Measurements from ENCODE around the gene C9orf43.
A peak's percentile ranks its signal among the peaks of the same experiment; 100 is the strongest.

C9orf43 gene

GRCh38 chr9:113409481-113409880 lies 1.1 kb upstream of the C9orf43 start:
- H3K27me3 ChIP-seq: no peaks in the 10 kb centered on the region
- peaks cover 20% of the 10 kb centered on the region; the same call in 1 of the 2 replicates for H4K20me1 ChIP-seq
- peak overlapping the region; percentile 98 for H3K9ac ChIP-seq
- peak overlapping the region; percentile 92 for H3K4me3 ChIP-seq
- H3K4me1 ChIP-seq: peaks cover 57% of the 10 kb centered on the region
- H3K9me3 ChIP-seq: no peaks in the 10 kb centered on the region
- peaks cover 22% of the 10 kb centered on the region for H3K36me3 ChIP-seq
- peak overlapping the region; percentile 97 for H3K27ac ChIP-seq
- TF ChIP-seq Cebpa-rat (IDR thresholded peaks at IDR 0.05): no peak
- H3K4me2 ChIP-seq: peak overlapping the region; percentile 85

GRCh38 chr9:113409883-113410206 lies 702 bp upstream of the C9orf43 start:
- H4K20me1 ChIP-seq: peaks cover 20% of the 10 kb centered on the region; the same call in 1 of the 2 replicates
- H3K36me3 ChIP-seq: peaks cover 22% of the 10 kb centered on the region
- peak overlapping the region; percentile 92 for H3K4me3 ChIP-seq
- H3K27me3 ChIP-seq: no peaks in the 10 kb centered on the region
- no peaks in the 10 kb centered on the region for H3K9me3 ChIP-seq
- H3K4me1 ChIP-seq: peaks cover 54% of the 10 kb centered on the region
- H3K4me2 ChIP-seq: peak overlapping the region; percentile 85
- no peak for TF ChIP-seq Cebpa-rat (IDR thresholded peaks at IDR 0.05)
- H3K27ac ChIP-seq: peak overlapping the region; percentile 97
- peak overlapping the region; percentile 98 for H3K9ac ChIP-seq

GRCh38 chr9:113416149-113416721 lies 5.7 kb downstream of the C9orf43 start:
- no peak for TF ChIP-seq Cebpa-rat (IDR thresholded peaks at IDR 0.05)
- no peaks in the 10 kb centered on the region for H3K9me3 ChIP-seq
- H3K4me2 ChIP-seq: peak overlapping the region; percentile 60
- no peak overlapping the region for H3K4me3 ChIP-seq
- H3K4me1 ChIP-seq: peaks cover 21% of the 10 kb centered on the region
- no peak overlapping the region; the same call in 1 of the 2 replicates for H3K9ac ChIP-seq
- H3K36me3 ChIP-seq: no peaks in the 10 kb centered on the region
- peak overlapping the region; percentile 60 for H3K27ac ChIP-seq
- H4K20me1 ChIP-seq: no peaks in the 10 kb centered on the region
- H3K27me3 ChIP-seq: no peaks in the 10 kb centered on the region

GRCh38 chr9:113417370-113417769 lies 6.8 kb downstream of the C9orf43 start:
- Histone ChIP-seq H3K9me3 (no peaks in the 10 kb centered on the region), H3K4me2 (no peak overlapping the region), H3K27me3 (no peaks in the 10 kb centered on the region), H3K4me3 (no peak overlapping the region), H3K27ac (no peak overlapping the region), H4K20me1 (no peaks in the 10 kb centered on the region), H3K36me3 (no peaks in the 10 kb centered on the region), H3K9ac (no peak overlapping the region), H3K4me1 (peaks cover 13% of the 10 kb centered on the region)
- no peak for TF ChIP-seq Cebpa-rat (IDR thresholded peaks at IDR 0.05)

GRCh38 chr9:113421726-113422125 lies 11.2 kb downstream of the C9orf43 start:
- H4K20me1 ChIP-seq: no peaks in the 10 kb centered on the region
- TF ChIP-seq Cebpa-rat (IDR thresholded peaks at IDR 0.05): no peak
- H3K9ac ChIP-seq: no peak overlapping the region
- H3K4me1 ChIP-seq: peaks cover 2% of the 10 kb centered on the region
- H3K9me3 ChIP-seq: no peaks in the 10 kb centered on the region
- H3K36me3 ChIP-seq: no peaks in the 10 kb centered on the region
- no peak overlapping the region for H3K4me3 ChIP-seq
- no peak overlapping the region for H3K4me2 ChIP-seq
- H3K27ac ChIP-seq: no peak overlapping the region
- no peaks in the 10 kb centered on the region for H3K27me3 ChIP-seq

- TF ChIP-seq Cebpa-rat (IDR thresholded peaks at IDR 0.05): no peak
- no peaks in the 10 kb centered on the region for H3K36me3 ChIP-seq
- H3K4me1 ChIP-seq: no peaks in the 10 kb centered on the region; the same call in 1 of the 2 replicates
- no peaks in the 10 kb centered on the region for H4K20me1 ChIP-seq
- no peaks in the 10 kb centered on the region for H3K27me3 ChIP-seq
- H3K4me3 ChIP-seq: no peak overlapping the region
- no peaks in the 10 kb centered on the region for H3K9me3 ChIP-seq
- H3K4me2 ChIP-seq: no peak overlapping the region
- no peak overlapping the region for H3K27ac ChIP-seq
- H3K9ac ChIP-seq: no peak overlapping the region
Measured at GRCh38 chr9:113425072-113425471, 14.5 kb downstream of the C9orf43 start.

- no peak for TF ChIP-seq Cebpa-rat (IDR thresholded peaks at IDR 0.05)
- Histone ChIP-seq H3K9ac (no peak overlapping the region), H3K36me3 (no peaks in the 10 kb centered on the region), H3K9me3 (no peaks in the 10 kb centered on the region), H3K4me2 (no peak overlapping the region), H4K20me1 (no peaks in the 10 kb centered on the region), H3K4me3 (no peak overlapping the region), H3K4me1 (no peaks in the 10 kb centered on the region; the same call in 1 of the 2 replicates), H3K27me3 (no peaks in the 10 kb centered on the region), H3K27ac (no peak overlapping the region)
Measured at GRCh38 chr9:113426701-113427100, 16.2 kb downstream of the C9orf43 start.

- Histone ChIP-seq H3K27me3 (no peaks in the 10 kb centered on the region), H3K27ac (no peak overlapping the region), H3K9me3 (no peaks in the 10 kb centered on the region), H3K9ac (no peak overlapping the region), H3K4me1 (no peaks in the 10 kb centered on the region; the same call in 1 of the 2 replicates), H4K20me1 (no peaks in the 10 kb centered on the region), H3K4me3 (no peak overlapping the region), H3K4me2 (no peak overlapping the region), H3K36me3 (no peaks in the 10 kb centered on the region)
- TF ChIP-seq Cebpa-rat (IDR thresholded peaks at IDR 0.05): no peak
Measured at GRCh38 chr9:113427629-113428028, 17.1 kb downstream of the C9orf43 start.

GRCh38 chr9:113428062-113428615 lies 17.6 kb downstream of the C9orf43 start:
- TF ChIP-seq Cebpa-rat (IDR thresholded peaks at IDR 0.05): no peak
- Histone ChIP-seq H3K9ac (no peak overlapping the region), H3K4me2 (no peak overlapping the region)

GRCh38 chr9:113431191-113431590 lies 20.6 kb downstream of the C9orf43 start:
- Histone ChIP-seq H3K4me1 (no peaks in the 10 kb centered on the region), H3K4me2 (no peak overlapping the region)

More at GRCh38 chr9:113428062-113428615, 17.6 kb downstream of the C9orf43 start:
- H3K27ac ChIP-seq: no peak overlapping the region
- no peaks in the 10 kb centered on the region for H3K9me3 ChIP-seq
- H3K36me3 ChIP-seq: no peaks in the 10 kb centered on the region
- H3K4me1 ChIP-seq: no peaks in the 10 kb centered on the region; the same call in 1 of the 2 replicates
- no peaks in the 10 kb centered on the region for H4K20me1 ChIP-seq
- H3K4me3 ChIP-seq: no peak overlapping the region
- H3K27me3 ChIP-seq: no peaks in the 10 kb centered on the region

More at GRCh38 chr9:113431191-113431590, 20.6 kb downstream of the C9orf43 start:
- no peak for TF ChIP-seq Cebpa-rat (IDR thresholded peaks at IDR 0.05)
- H4K20me1 ChIP-seq: no peaks in the 10 kb centered on the region
- no peak overlapping the region for H3K9ac ChIP-seq
- H3K4me3 ChIP-seq: no peak overlapping the region
- H3K27ac ChIP-seq: no peak overlapping the region
- H3K9me3 ChIP-seq: no peaks in the 10 kb centered on the region
- H3K27me3 ChIP-seq: no peaks in the 10 kb centered on the region
- H3K36me3 ChIP-seq: no peaks in the 10 kb centered on the region
